NCI-H510A treated with DMSO at 0.1 percent for 48 hours (cell line): Measurements from ENCODE around the gene C4A.
"Not testable (repeated sequence)": the region's sequence is repeated elsewhere in the genome, so short reads cannot be mapped to it uniquely, and the experiment has no call there.

Source experiments
- DNase-seq: peaks from one replicate; lab custom pipeline; 2025; lab: John Stamatoyannopoulos, UW

Gene C4A

GRCh38 chr6:31981744-31982143, at the start of gene C4A:
TSS of gene C4A (plus strand) at chr6:31982057. CDS start at chr6:31982108, 51 bp downstream.
- not testable (repeated sequence) for DNase-seq

GRCh38 chr6:31932137-31932536, 49.7 kb upstream of the C4A start:
- DNase-seq = not testable (repeated sequence)

GRCh38 chr6:31933537-31933936, 48.3 kb upstream of the C4A start:
- DNase-seq = no peak

- no peak for DNase-seq
Observed at GRCh38 chr6:31935021-31935420, 46.8 kb upstream of the C4A start.

GRCh38 chr6:31935823-31936222, 46.0 kb upstream of the C4A start:
- no peak for DNase-seq

- DNase-seq = no peak
Observed at GRCh38 chr6:31940256-31940664, 41.6 kb upstream of the C4A start.

GRCh38 chr6:31943742-31944141, 38.1 kb upstream of the C4A start:
- no peak for DNase-seq

- no peak for DNase-seq
Observed at GRCh38 chr6:31945154-31945506, 36.7 kb upstream of the C4A start.

GRCh38 chr6:31945507-31946369, 36.1 kb upstream of the C4A start, which contains the start of gene CFB:
TSS of gene CFB (plus strand) at chr6:31946095. CDS start at chr6:31946222, 127 bp downstream.
- DNase-seq = no peak

GRCh38 chr6:31946370-31946885, 35.4 kb upstream of the C4A start:
- no peak for DNase-seq

GRCh38 chr6:31947070-31947675, 34.7 kb upstream of the C4A start:
- no peak for DNase-seq

GRCh38 chr6:31947864-31948263, 34.0 kb upstream of the C4A start:
- no peak for DNase-seq

- no peak for DNase-seq
Observed at GRCh38 chr6:31948306-31948705, 33.6 kb upstream of the C4A start.

GRCh38 chr6:31948753-31949413, 33.0 kb upstream of the C4A start:
- no peak for DNase-seq

- no peak for DNase-seq
Observed at GRCh38 chr6:31949926-31950548, 31.8 kb upstream of the C4A start.

- DNase-seq = peak; percentile 39
Observed at GRCh38 chr6:31952140-31952805, 29.6 kb upstream of the C4A start.

- DNase-seq = no peak
Observed at GRCh38 chr6:31952890-31953289, 29.0 kb upstream of the C4A start.

- no peak for DNase-seq
Observed at GRCh38 chr6:31954511-31954910, 27.3 kb upstream of the C4A start.

- no peak for DNase-seq
Observed at GRCh38 chr6:31956796-31957195, 25.1 kb upstream of the C4A start.

- no peak for DNase-seq
Observed at GRCh38 chr6:31958412-31958740, 23.5 kb upstream of the C4A start.
